BLaER1 treated with 17β-estradiol and CSF1 and Interleukin-3, amounts not matched to agents 10 nM and 100 nM (cell line): ENCODE results near the gene CNTRL.

Experiments
- H3K27ac ChIP-seq, 11 experiments: shearing (Covaris generic); formaldehyde crosslinking; 2 replicates each; pipeline ENCODE4 v1.8.1; 2022
- H3K27me3 ChIP-seq, 11 experiments: shearing (Covaris generic); formaldehyde crosslinking; 2 replicates each; pipeline ENCODE4 v1.8.1; 2022
- H3K36me3 ChIP-seq, 11 experiments: shearing (Covaris generic); formaldehyde crosslinking; 2 replicates each; pipeline ENCODE4 v1.8.1; 2022
- H3K4me1 ChIP-seq, 10 experiments: shearing (Covaris generic); formaldehyde crosslinking; 2 replicates each; pipeline ENCODE4 v1.8.1; 2022
- H3K4me2 ChIP-seq, 11 experiments: shearing (Covaris generic); formaldehyde crosslinking; 2 replicates each; pipeline ENCODE4 v1.8.1; 2022
- H3K4me3 ChIP-seq, 10 experiments: shearing (Covaris generic); formaldehyde crosslinking; 2 replicates each; pipeline ENCODE4 v1.8.1; 2022
- H3K9ac ChIP-seq, 11 experiments: shearing (Covaris generic); formaldehyde crosslinking; 2 replicates each; pipeline ENCODE4 v1.8.1; 2022
- H3K9me3 ChIP-seq, 11 experiments: shearing (Covaris generic); formaldehyde crosslinking; replicated peaks in 1 of 11; 2 replicates each; pipeline ENCODE4 v1.8.1; 2022
- H4K20me1 ChIP-seq, 11 experiments: shearing (Covaris generic); formaldehyde crosslinking; 2 replicates each; pipeline ENCODE4 v1.8.1; 2022
- Cebpa-rat ChIP-seq, 11 experiments: shearing (Covaris generic); IDR thresholded peaks; 2 replicates each; pipeline ENCODE4 v1.8.1; 2022

The CNTRL gene

GRCh38 chr9:121066850-121067249, 7.9 kb upstream of the CNTRL start:
- no peak for TF ChIP-seq Cebpa-rat (IDR thresholded peaks at IDR 0.05)
- no peaks in the 10 kb centered on the region for H4K20me1 ChIP-seq
- H3K4me3 ChIP-seq: no peak overlapping the region
- H3K4me1 ChIP-seq: peaks cover 6 to 19% (median 13%) of the 10 kb centered on the region in 10 experiments; a peak in 19 of 20 replicates
- H3K9ac ChIP-seq: no peak overlapping the region
- no peak overlapping the region for H3K4me2 ChIP-seq
- H3K9me3 ChIP-seq: peaks cover 0 to 30% (median 23%) of the 10 kb centered on the region in 11 experiments; a peak in 18 of 22 replicates
- peaks cover 0 to 8% (median 0%) of the 10 kb centered on the region in 11 experiments; a peak in 3 of 22 replicates for H3K36me3 ChIP-seq
- no peak overlapping the region for H3K27ac ChIP-seq
- H3K27me3 ChIP-seq: no peaks in the 10 kb centered on the region

GRCh38 chr9:121067640-121068039, 7.1 kb upstream of the CNTRL start:
- no peaks in the 10 kb centered on the region for H3K27me3 ChIP-seq
- H3K4me3 ChIP-seq: no peak overlapping the region
- no peak for TF ChIP-seq Cebpa-rat (IDR thresholded peaks at IDR 0.05)
- no peaks in the 10 kb centered on the region for H4K20me1 ChIP-seq
- H3K36me3 ChIP-seq: peaks cover 0 to 8% (median 0%) of the 10 kb centered on the region in 11 experiments; a peak in 3 of 22 replicates
- H3K9me3 ChIP-seq: peaks cover 0 to 30% (median 23%) of the 10 kb centered on the region in 11 experiments; a peak in 18 of 22 replicates
- H3K27ac ChIP-seq: no peak overlapping the region
- H3K9ac ChIP-seq: no peak overlapping the region
- peaks cover 14 to 27% (median 20%) of the 10 kb centered on the region in 10 experiments for H3K4me1 ChIP-seq
- no peak overlapping the region for H3K4me2 ChIP-seq

- Histone ChIP-seq H3K4me2 (no peak overlapping the region), H3K4me1 (peaks cover 30 to 44% (median 37%) of the 10 kb centered on the region in 10 experiments), H3K27me3 (no peaks in the 10 kb centered on the region), H3K36me3 (peaks cover 0 to 8% (median 0%) of the 10 kb centered on the region in 11 experiments; a peak in 3 of 22 replicates), H4K20me1 (no peaks in the 10 kb centered on the region), H3K9me3 (peaks cover 0 to 30% (median 23%) of the 10 kb centered on the region in 11 experiments; a peak in 18 of 22 replicates), H3K9ac (no peak overlapping the region), H3K27ac (no peak overlapping the region), H3K4me3 (no peak overlapping the region)
- no peak for TF ChIP-seq Cebpa-rat (IDR thresholded peaks at IDR 0.05)
Observed at GRCh38 chr9:121069396-121069795, 5.4 kb upstream of the CNTRL start.

- Histone ChIP-seq H3K4me2 (peak overlapping the region; percentile 75 to 98 (median 91)), H3K9ac (peak overlapping the region; percentile 50 to 75 (median 70); a peak in 21 of 22 replicates), H4K20me1 (no peaks in the 10 kb centered on the region), H3K9me3 (peaks cover 0 to 30% (median 23%) of the 10 kb centered on the region in 11 experiments; a peak in 18 of 22 replicates), H3K4me3 (peak overlapping the region; percentile 36 to 58 (median 48)), H3K27me3 (no peaks in the 10 kb centered on the region), H3K4me1 (peaks cover 38 to 45% (median 42%) of the 10 kb centered on the region in 10 experiments), H3K27ac (peak overlapping the region; percentile 11 to 95 (median 90); a peak in 21 of 22 replicates), H3K36me3 (peaks cover 0 to 8% (median 0%) of the 10 kb centered on the region in 11 experiments; a peak in 3 of 22 replicates)
- no peak for TF ChIP-seq Cebpa-rat (IDR thresholded peaks at IDR 0.05)
Observed at GRCh38 chr9:121071370-121071755, 3.4 kb upstream of the CNTRL start.

GRCh38 chr9:121071756-121072421, 2.9 kb upstream of the CNTRL start:
- Histone ChIP-seq H3K4me2 (peak overlapping the region; percentile 75 to 98 (median 91)), H4K20me1 (peaks cover 0 to 4% (median 0%) of the 10 kb centered on the region in 11 experiments; a peak in 2 of 22 replicates), H3K9ac (peak overlapping the region; percentile 50 to 75 (median 70); a peak in 21 of 22 replicates), H3K4me1 (peaks cover 38 to 50% (median 46%) of the 10 kb centered on the region in 10 experiments), H3K9me3 (peaks cover 0 to 26% (median 20%) of the 10 kb centered on the region in 11 experiments; a peak in 18 of 22 replicates), H3K36me3 (peaks cover 0 to 7% (median 0%) of the 10 kb centered on the region in 11 experiments; a peak in 3 of 22 replicates), H3K27me3 (no peaks in the 10 kb centered on the region), H3K27ac (peak overlapping the region; percentile 11 to 95 (median 90); a peak in 21 of 22 replicates), H3K4me3 (peak overlapping the region; percentile 36 to 58 (median 48))
- peak in 9 of 11 experiments; percentile 26 to 93 (median 78); a peak in 12 of 22 replicates for TF ChIP-seq Cebpa-rat (IDR thresholded peaks at IDR 0.05)

- Histone ChIP-seq H3K9me3 (peaks cover 0 to 14% (median 9%) of the 10 kb centered on the region in 11 experiments; a peak in 12 of 22 replicates), H3K4me3 (peak overlapping the region in 2 of 10 experiments; percentile 5 to 88; a peak in 4 of 20 replicates), H3K27me3 (no peaks in the 10 kb centered on the region), H3K4me2 (peak overlapping the region; percentile 75 to 98 (median 91)), H3K36me3 (peaks cover 0 to 6% (median 0%) of the 10 kb centered on the region in 11 experiments; a peak in 3 of 22 replicates), H3K9ac (peak overlapping the region in 7 of 11 experiments; percentile 24 to 97 (median 94); a peak in 8 of 22 replicates), H3K4me1 (peaks cover 33 to 52% (median 47%) of the 10 kb centered on the region in 10 experiments), H4K20me1 (peaks cover 0 to 16% (median 0%) of the 10 kb centered on the region in 11 experiments; a peak in 2 of 22 replicates), H3K27ac (peak overlapping the region in 8 of 11 experiments; percentile 1 to 95 (median 93); a peak in 14 of 22 replicates)
- TF ChIP-seq Cebpa-rat (IDR thresholded peaks at IDR 0.05): no peak
Observed at GRCh38 chr9:121073038-121073437, 1.7 kb upstream of the CNTRL start.

GRCh38 chr9:121075251-121076036, 689 bp downstream of the CNTRL start:
- Histone ChIP-seq H3K36me3 (peaks cover 4 to 30% (median 14%) of the 10 kb centered on the region in 11 experiments; a peak in 21 of 22 replicates), H3K4me1 (peaks cover 33 to 52% (median 47%) of the 10 kb centered on the region in 10 experiments), H3K9me3 (no peaks in the 10 kb centered on the region), H4K20me1 (peaks cover 0 to 22% (median 0%) of the 10 kb centered on the region in 11 experiments; a peak in 3 of 22 replicates), H3K27me3 (no peaks in the 10 kb centered on the region), H3K4me2 (peak overlapping the region; percentile 75 to 98 (median 91)), H3K4me3 (peak overlapping the region; percentile 78 to 95 (median 88)), H3K9ac (peak overlapping the region; percentile 86 to 98 (median 93)), H3K27ac (peak overlapping the region; percentile 81 to 96 (median 94))
- TF ChIP-seq Cebpa-rat (IDR thresholded peaks at IDR 0.05): no peak

GRCh38 chr9:121082075-121082474, 7.3 kb downstream of the CNTRL start:
- Histone ChIP-seq H3K27ac (no peak overlapping the region), H3K4me2 (no peak overlapping the region), H4K20me1 (peaks cover 0 to 25% (median 0%) of the 10 kb centered on the region in 11 experiments; a peak in 4 of 22 replicates), H3K4me1 (peaks cover 0 to 12% (median under 1%) of the 10 kb centered on the region in 10 experiments; a peak in 9 of 20 replicates), H3K4me3 (no peak overlapping the region), H3K36me3 (peaks cover 29 to 96% (median 74%) of the 10 kb centered on the region in 11 experiments), H3K27me3 (no peaks in the 10 kb centered on the region), H3K9ac (no peak overlapping the region), H3K9me3 (no peaks in the 10 kb centered on the region)
- no peak for TF ChIP-seq Cebpa-rat (IDR thresholded peaks at IDR 0.05)
